ENCODE results near the gene SLC35B4.

Gene SLC35B4

GRCh38 chr7:134289423-134289822 is 27.3 kb downstream of the SLC35B4 start:
- no peak for DNase-seq

- no peak for DNase-seq
Measured at GRCh38 chr7:134287916-134288659, 28.6 kb downstream of the SLC35B4 start.

GRCh38 chr7:134284952-134285351 is 31.8 kb downstream of the SLC35B4 start:
- DNase-seq: no peak

- no peak for DNase-seq
Measured at GRCh38 chr7:134284011-134284410, 32.7 kb downstream of the SLC35B4 start.

- no peak for DNase-seq
Measured at GRCh38 chr7:134280508-134280907, 36.2 kb downstream of the SLC35B4 start.

GRCh38 chr7:134279898-134280297 is 36.8 kb downstream of the SLC35B4 start:
- DNase-seq: no peak

- no peak for DNase-seq
Measured at GRCh38 chr7:134279336-134279735, 37.4 kb downstream of the SLC35B4 start.

GRCh38 chr7:134278502-134279153 is 38.1 kb downstream of the SLC35B4 start:
- no peak for DNase-seq

- DNase-seq: no peak
Measured at GRCh38 chr7:134276951-134277350, 39.8 kb downstream of the SLC35B4 start.

GRCh38 chr7:134262322-134262721 is 54.4 kb downstream of the SLC35B4 start:
- no peak for DNase-seq

- DNase-seq: no peak
Measured at GRCh38 chr7:134255814-134256213, 60.9 kb downstream of the SLC35B4 start.

- no peak for DNase-seq
Measured at GRCh38 chr7:134254311-134254710, 62.4 kb downstream of the SLC35B4 start.

GRCh38 chr7:134248196-134248595 is 68.5 kb downstream of the SLC35B4 start:
- DNase-seq: no peak

GRCh38 chr7:134246761-134247160 is 70.0 kb downstream of the SLC35B4 start:
- DNase-seq: no peak

- no peak for DNase-seq
Measured at GRCh38 chr7:134246347-134246746, 70.4 kb downstream of the SLC35B4 start.

- no peak for DNase-seq
Measured at GRCh38 chr7:134245253-134245652, 71.5 kb downstream of the SLC35B4 start.
